AG04449 (cell line): ENCODE results near the gene EMX1.

Experiments used
- CTCF ChIA-PET: fragments of 350-600 bp; formaldehyde crosslinking; extraction: SDS; loops from one replicate; lab custom pipeline; 2021; ENCODE audit warnings: antibody characterized with exemption; lab: Yijun Ruan, JAX
- POLR2A ChIA-PET: fragments of 400-600, 350-600 bp; formaldehyde crosslinking; extraction: SDS; loops from one replicate; lab custom pipeline; 2020; ENCODE audit warnings: antibody characterized with exemption, inconsistent platforms; lab: Yijun Ruan, JAX
- DNase-seq: peaks from one replicate; pipeline ENCODE4 v3.0.0-alpha.2; 2010; ENCODE audit warnings: low read depth, low spot score
- H3K4me3 ChIP-seq: 2 replicates; pipeline ENCODE4 v1.5.1; 2011; ENCODE audit warnings: low read depth, mild to moderate bottlenecking, control low read depth, low read length
- CTCF ChIP-seq: IDR thresholded peaks from one replicate; pipeline ENCODE4 v1.5.1; 2011; ENCODE audit warnings: mild to moderate bottlenecking, moderate library complexity, low read length, control low read depth, inconsistent platforms; ENCODE audit not compliant: insufficient read depth; ENCODE audit errors: missing control alignments

Gene EMX1

GRCh38 chr2:72921088-72921851 lies 4.0 kb downstream of the EMX1 start:
- POLR2A ChIA-PET = no interaction called here
- TF ChIP-seq CTCF = no peak
- CTCF ChIA-PET = interaction anchor here (0.7 to 1.8 kb wide), 5 partner anchors 28 to 292 kb away, joined by 3 to 7 read pairs (median 4); no protein-coding TSS in a partner anchor
- H3K4me3 ChIP-seq = no peak overlapping the region
- no peak for DNase-seq

- CTCF ChIA-PET = no interaction called here
Measured at GRCh38 chr2:72921853-72922252, 4.5 kb downstream of the EMX1 start.

GRCh38 chr2:72923833-72924352 lies 6.6 kb downstream of the EMX1 start:
- no peak for DNase-seq
- ChIA-PET POLR2A (no interaction called here), CTCF (interaction anchor here (0.8 to 1.4 kb wide), 3 partner anchors 9 to 163 kb away, joined by 3 read pairs; no protein-coding TSS in a partner anchor)
- H3K4me3 ChIP-seq = no peak overlapping the region
- TF ChIP-seq CTCF = no peak

More at GRCh38 chr2:72921853-72922252, 4.5 kb downstream of the EMX1 start:
- no peak overlapping the region for H3K4me3 ChIP-seq
- no peak for DNase-seq
- no peak for TF ChIP-seq CTCF
- POLR2A ChIA-PET = no interaction called here

- no peak for TF ChIP-seq CTCF
- H3K4me3 ChIP-seq = no peak overlapping the region
Measured at GRCh38 chr2:72924353-72925240, 7.3 kb downstream of the EMX1 start.

GRCh38 chr2:72925328-72925943 lies 8.1 kb downstream of the EMX1 start:
- POLR2A ChIA-PET = no interaction called here
- DNase-seq = no peak
- no peak for TF ChIP-seq CTCF
- no peak overlapping the region for H3K4me3 ChIP-seq
- CTCF ChIA-PET = interaction anchor here (1.1 to 4.8 kb wide), 7 partner anchors 8 to 252 kb away, joined by 3 to 38 read pairs (median 6); partner anchors contain the start of gene SPR

More at GRCh38 chr2:72924353-72925240, 7.3 kb downstream of the EMX1 start:
- POLR2A ChIA-PET = no interaction called here
- DNase-seq = no peak
- CTCF ChIA-PET = interaction anchor here (1.1 to 4.8 kb wide), 4 partner anchors 9 to 69 kb away, joined by 3 to 38 read pairs (median 4); partner anchors contain the start of gene SPR
